ENCODE results near the gene KCNA3.

Gene KCNA3

GRCh38 chr1:110682898-110683297, 8.2 kb upstream of the KCNA3 start:
- DNase-seq (ENCODE audit: low spot score) = no peak
- no peak overlapping the region for H3K4me3 ChIP-seq
- TF ChIP-seq CTCF (IDR thresholded peaks at IDR 0.05) = no peak
- no peak overlapping the region for H3K27ac ChIP-seq

- no peak for DNase-seq (ENCODE audit: low spot score)
- Histone ChIP-seq H3K27ac (no peak overlapping the region), H3K4me3 (no peak overlapping the region)
- no peak for TF ChIP-seq CTCF (IDR thresholded peaks at IDR 0.05)
Measured at GRCh38 chr1:110680036-110680735, 5.4 kb upstream of the KCNA3 start.

GRCh38 chr1:110677526-110677925, 2.8 kb upstream of the KCNA3 start:
- DNase-seq (ENCODE audit: low spot score) = no peak
- no peak for TF ChIP-seq CTCF (IDR thresholded peaks at IDR 0.05)
- H3K27ac ChIP-seq = no peak overlapping the region
- no peak overlapping the region for H3K4me3 ChIP-seq

- no peak for DNase-seq (ENCODE audit: low spot score)
- no peak for TF ChIP-seq CTCF (IDR thresholded peaks at IDR 0.05)
- no peak overlapping the region for H3K4me3 ChIP-seq
- no peak overlapping the region for H3K27ac ChIP-seq
Measured at GRCh38 chr1:110676970-110677369, 2.2 kb upstream of the KCNA3 start.

- DNase-seq (ENCODE audit: low spot score) = no peak
- peak overlapping the region; percentile 78 for H3K4me3 ChIP-seq
- H3K27ac ChIP-seq = no peak overlapping the region
- TF ChIP-seq CTCF (IDR thresholded peaks at IDR 0.05) = no peak
Measured at GRCh38 chr1:110675060-110675791, 486 bp upstream of the KCNA3 start.

DNA sequence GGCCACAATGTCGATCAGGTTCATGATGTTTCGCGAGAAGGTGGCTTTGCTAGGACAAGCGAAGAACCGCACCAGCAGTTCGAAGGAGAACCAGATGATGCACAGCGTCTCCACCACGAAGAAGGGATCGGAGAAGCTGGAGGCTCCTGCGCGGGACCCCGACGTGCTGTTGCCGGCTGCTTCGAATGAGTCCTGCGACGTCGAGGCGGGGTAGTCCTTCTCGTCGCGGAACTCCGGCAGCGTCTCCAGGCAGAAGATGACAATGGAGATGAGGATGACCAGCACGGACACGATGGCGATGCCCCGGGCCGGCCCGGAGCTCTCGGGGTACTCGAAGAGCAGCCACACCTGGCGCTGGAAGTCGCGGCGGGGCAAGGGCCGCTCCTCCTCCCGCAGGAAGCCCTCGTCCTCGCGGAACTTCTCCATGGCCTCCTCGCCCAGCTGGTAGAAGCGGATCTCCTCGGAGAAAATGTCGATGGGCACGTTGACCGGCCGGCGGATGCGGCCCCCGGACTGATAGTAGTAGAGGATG, 869 bp downstream of the KCNA3 start:
- no peak for DNase-seq (ENCODE audit: low spot score)
- Histone ChIP-seq H3K27ac (no peak overlapping the region), H3K4me3 (peak overlapping the region; percentile 78)
- TF ChIP-seq CTCF (IDR thresholded peaks at IDR 0.05) = no peak
